C4-2B (cell line): ENCODE results near the gene PLAC8.
"Not testable (repeated sequence)": the region's sequence is repeated elsewhere in the genome, so short reads cannot be mapped to it uniquely, and the experiment has no call there.

Experiments
- H3K27ac ChIP-seq: fragments of 450-650 bp; 2 replicates; pipeline ENCODE4 v1.5.1; 2017
- CTCF ChIP-seq: fragments of 450-650 bp; conservative IDR thresholded peaks from 2 replicates; pipeline ENCODE4 v1.5.1; 2017; ENCODE audit warnings: mild to moderate bottlenecking
- ZFX ChIP-seq: fragments of 450-650 bp; IDR thresholded peaks from 2 replicates; pipeline ENCODE4 v1.6.1; 2017

PLAC8 gene

GRCh38 chr4:83043801-83044407 is 70.6 kb downstream of the PLAC8 start:
- no peak overlapping the region for H3K27ac ChIP-seq
- TF ChIP-seq CTCF (no peak), ZFX (no peak)

GRCh38 chr4:83043157-83043556 is 71.4 kb downstream of the PLAC8 start:
- H3K27ac ChIP-seq = not testable (repeated sequence)

- no peak overlapping the region for H3K27ac ChIP-seq
- no peak for TF ChIP-seq ZFX
- TF ChIP-seq CTCF = no peak
Measured at GRCh38 chr4:83040269-83040668, 74.3 kb downstream of the PLAC8 start.
